Spleen (tissue), 7 donors: ENCODE results near the gene MUC21.

Experiments used
- CTCF ChIP-seq, 11 experiments: fragments of 200-600 bp in 7 of 11; fragments of 450-650 bp in 4 of 11; sonication (generic) in 4 of 11; IDR thresholded peaks in 8 of 11; conservative IDR thresholded peaks in 3 of 11; 1 replicate in 7 of 11; 2 replicates in 4 of 11; pipeline versions ENCODE4 v1.4.0 to v1.8.0; 2016 to 2021; ENCODE audit warnings: antibody characterized with exemption in 11 of 11, inconsistent platforms in 4 of 11, mild to moderate bottlenecking in 1 of 11
- POLR2A ChIP-seq, 3 donors: fragments of 450-650 bp; IDR thresholded peaks; one replicate each; pipeline ENCODE4 v1.5.1; 2017; ENCODE audit warnings: antibody characterized with exemption in 3 of 3, mild to moderate bottlenecking in 1 of 3
- POLR2AphosphoS5 ChIP-seq, 3 donors: sonication (generic); formaldehyde crosslinking; IDR thresholded peaks; one replicate each; pipeline ENCODE4 v1.5.1; 2017; ENCODE audit warnings: antibody characterized with exemption in 3 of 3
- donor health status: DM: no; HTN: no; CAD: no; lungs with moderate emphysema.
- donor health status: DM: no; HTN: no; CAD: no.
- donor health status: DM: no; HTN: no; CAD: no.

- TF ChIP-seq CTCF (IDR thresholded peaks at IDR 0.05 in 8 of 11, conservative IDR thresholded peaks at IDR 0.05 in 3 of 11) = no peak
- no peak for TF ChIP-seq POLR2A (IDR thresholded peaks at IDR 0.05)
- peak; percentile 43 to 74 (median 69) for TF ChIP-seq POLR2AphosphoS5 (IDR thresholded peaks at IDR 0.05)
Observed at GRCh38 chr6:30955367-30956042, 28.0 kb upstream of the MUC21 start.
